Liver (tissue), 9 donors: ENCODE results near the gene MYL10. TPM values are rescaled to one million over a fixed set of nuclear protein-coding genes. Genes with fewer than 3 reads are reported as not detected.

Experiments
- DNase-seq: peaks from one replicate; pipeline ENCODE4 v3.0.0-alpha.2; 2017; ENCODE audit warnings: low spot score
- H3K27ac ChIP-seq, 2 donors: one replicate each; pipeline ENCODE4 v1.7.0; 2013; ENCODE audit warnings: inconsistent platforms in 2 of 2, low read length in 2 of 2, control low read depth in 1 of 2, low read depth in 1 of 2, mild to moderate bottlenecking in 1 of 2
- H3K27me3 ChIP-seq, 4 donors: one replicate each; pipeline versions ENCODE4 v1.6.1 to v1.7.0; 2013; ENCODE audit warnings: low read length in 3 of 4, inconsistent platforms in 1 of 4, mild to moderate bottlenecking in 1 of 4, moderate library complexity in 1 of 4; ENCODE audit not compliant: control insufficient read depth in 4 of 4, insufficient read depth in 4 of 4
- H3K36me3 ChIP-seq, 4 donors: one replicate each; pipeline versions ENCODE4 v1.6.1 to v1.7.0; 2013; ENCODE audit warnings: low read length in 3 of 4, mild to moderate bottlenecking in 3 of 4, low read depth in 1 of 4, moderate library complexity in 1 of 4; ENCODE audit not compliant: control insufficient read depth in 4 of 4, insufficient read depth in 3 of 4
- H3K4me1 ChIP-seq, 4 donors: one replicate each; pipeline versions ENCODE4 v1.6.1 to v1.7.0; 2013; ENCODE audit warnings: low read length in 3 of 4, mild to moderate bottlenecking in 3 of 4, moderate library complexity in 1 of 4; ENCODE audit not compliant: control insufficient read depth in 4 of 4, insufficient read depth in 4 of 4
- H3K4me3 ChIP-seq, 3 donors: one replicate each; pipeline versions ENCODE4 v1.6.1 to v1.7.0; 2013; ENCODE audit warnings: low read length in 3 of 3, control low read depth in 1 of 3, low read depth in 1 of 3, mild to moderate bottlenecking in 1 of 3
- H3K9ac ChIP-seq, 2 donors: one replicate each; pipeline ENCODE4 v1.7.0; 2013; ENCODE audit warnings: low read length in 2 of 2, mild to moderate bottlenecking in 2 of 2, moderate library complexity in 2 of 2, control low read depth in 1 of 2, low read depth in 1 of 2
- H3K9me3 ChIP-seq, 4 donors: one replicate each; pipeline versions ENCODE4 v1.6.1 to v1.7.0; 2013; ENCODE audit warnings: low read length in 3 of 4; ENCODE audit not compliant: control insufficient read depth in 4 of 4
- EGR1 ChIP-seq, 2 donors: IDR thresholded peaks; 2 replicates each; pipeline ENCODE4 v1.6.1; 2016 to 2018; ENCODE audit warnings: antibody characterized with exemption in 2 of 2, low read depth in 2 of 2
- FOXA1 ChIP-seq: IDR thresholded peaks from 2 replicates; pipeline ENCODE4 v1.6.1; 2016; ENCODE audit warnings: antibody characterized with exemption
- FOXA2 ChIP-seq: IDR thresholded peaks from 2 replicates; pipeline ENCODE4 v1.6.1; 2016; ENCODE audit warnings: antibody characterized with exemption
- GABPA ChIP-seq, 2 donors: IDR thresholded peaks in 1 of 2; conservative IDR thresholded peaks in 1 of 2; 2 replicates each; pipeline ENCODE4 v1.6.1; 2016; ENCODE audit warnings: antibody characterized with exemption in 2 of 2, mild to moderate bottlenecking in 1 of 2, moderate library complexity in 1 of 2
- HNF4A ChIP-seq, 2 donors: conservative IDR thresholded peaks; 2 replicates each; pipeline ENCODE4 v1.6.1; 2016; ENCODE audit warnings: antibody characterized with exemption in 2 of 2, mild to moderate bottlenecking in 2 of 2
- HNF4G ChIP-seq: IDR thresholded peaks from 2 replicates; pipeline ENCODE4 v1.6.1; 2016; ENCODE audit warnings: antibody characterized with exemption
- JUND ChIP-seq, 2 donors: IDR thresholded peaks; 2 replicates each; pipeline ENCODE4 v1.6.1; 2016; ENCODE audit warnings: antibody characterized with exemption in 2 of 2
- NR2F2 ChIP-seq: IDR thresholded peaks from 2 replicates; pipeline ENCODE4 v1.6.1; 2016; ENCODE audit warnings: antibody characterized with exemption
- RXRA ChIP-seq, 2 donors: IDR thresholded peaks; 2 replicates each; pipeline ENCODE4 v1.6.1; 2017 to 2018; ENCODE audit warnings: antibody characterized with exemption in 2 of 2, mild to moderate bottlenecking in 1 of 2
- SP1 ChIP-seq: IDR thresholded peaks from 2 replicates; pipeline ENCODE4 v1.6.1; 2018; ENCODE audit warnings: antibody characterized with exemption, mild to moderate bottlenecking
- TAF1 ChIP-seq: conservative IDR thresholded peaks from 2 replicates; pipeline ENCODE4 v1.6.1; 2016; ENCODE audit warnings: antibody characterized with exemption, mild to moderate bottlenecking
- YY1 ChIP-seq: IDR thresholded peaks from 2 replicates; pipeline ENCODE4 v1.6.1; 2016; ENCODE audit warnings: antibody characterized with exemption, mild to moderate bottlenecking
- WGBS: extraction: QIAGEN DNeasy Blood & Tissue Kit; methylation state at CpG from one replicate; pipeline ENCODE4 v1.1.7; 2013; 5-methylcytosine and 5-hydroxymethylcytosine counted together
- polyA plus RNA-seq, 2 donors: library from polyadenylated mRNA; stranded (reverse) in 1 of 2; unstranded in 1 of 2; fragments of 200-250 nt in 1 of 2; fragments of >200 nt in 1 of 2; fragmentation: Nextera tagmentation in 1 of 2; extraction: Ambion mirVana in 1 of 2; gene quantifications; one replicate each; pipeline versions ENCODE4 v1.2.1 to v1.2.3, GENCODE V29; 2013 to 2015
- total RNA-seq, 2 donors: library from RNA; depleted of rRNA; stranded (reverse); fragments of >200 nt; gene quantifications; one replicate each; pipeline ENCODE4 v1.2.3, GENCODE V29; 2014
- TF ChIP-seq, protein P1 (sequence below): IDR thresholded peaks from 2 replicates; pipeline ENCODE4 v1.6.1; 2016; ENCODE audit warnings: antibody characterized with exemption
- TF ChIP-seq, protein P2 (sequence below): fragments of 150-350 bp; IDR thresholded peaks from 2 replicates; pipeline ENCODE4 v1.5.1; 2017; ENCODE audit warnings: improper control_type of control experiment, low read depth, low read length; ENCODE audit not compliant: missing input control
- TF ChIP-seq, protein P3 (sequence below): IDR thresholded peaks from 2 replicates; pipeline ENCODE4 v1.6.1; 2016; ENCODE audit warnings: antibody characterized with exemption
- TF ChIP-seq, protein P4 (sequence below): IDR thresholded peaks from 2 replicates; pipeline ENCODE4 v1.6.1; 2016; ENCODE audit warnings: antibody characterized with exemption, mild to moderate bottlenecking
- donor health status: healthy.
- donor health status: healthy.
- donor health status: healthy.
- donor health status: healthy.
- donor health status: healthy.

The MYL10 gene
- total and polyA plus RNA-seq, 4 donors = not detected

DNA sequence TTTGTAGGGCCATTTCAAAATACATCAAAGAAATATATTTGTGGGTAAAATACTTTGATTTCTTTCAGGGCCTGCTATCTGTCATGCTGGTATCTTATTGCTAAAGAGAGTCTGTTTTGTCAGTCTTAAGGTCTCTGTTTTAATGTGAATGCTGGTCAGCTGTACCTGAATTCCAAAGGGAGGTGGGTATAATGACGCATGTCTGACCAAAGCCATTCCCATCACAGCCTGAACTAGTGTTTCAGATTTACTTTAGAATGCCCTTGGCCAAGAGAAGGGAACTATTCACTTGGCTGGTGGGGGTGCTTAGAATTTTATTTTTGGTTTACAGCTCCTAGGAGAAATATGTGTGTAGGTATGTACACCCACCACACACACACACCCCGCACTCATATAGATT lies 30.6 kb upstream of the MYL10 start:
- no peak for DNase-seq
- Histone ChIP-seq H3K27me3 (no peaks in the 10 kb centered on the region), H3K9me3 (no peaks in the 10 kb centered on the region), H3K27ac (no peak overlapping the region), H3K4me3 (no peak overlapping the region), H3K4me1 (no peaks in the 10 kb centered on the region), H3K36me3 (no peaks in the 10 kb centered on the region), H3K9ac (no peak overlapping the region)
- TF ChIP-seq, protein P1, sequence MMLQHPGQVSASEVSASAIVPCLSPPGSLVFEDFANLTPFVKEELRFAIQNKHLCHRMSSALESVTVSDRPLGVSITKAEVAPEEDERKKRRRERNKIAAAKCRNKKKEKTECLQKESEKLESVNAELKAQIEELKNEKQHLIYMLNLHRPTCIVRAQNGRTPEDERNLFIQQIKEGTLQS = no peak
- TF ChIP-seq HNF4A (conservative IDR thresholded peaks at IDR 0.05) (no peak), RXRA (IDR thresholded peaks at IDR 0.05) (no peak), FOXA1 (no peak), GABPA (IDR thresholded peaks at IDR 0.05 in 1 of 2, conservative IDR thresholded peaks at IDR 0.05 in 1 of 2) (no peak), YY1 (no peak), JUND (IDR thresholded peaks at IDR 0.05) (no peak), SP1 (no peak), EGR1 (IDR thresholded peaks at IDR 0.05; ENCODE audit: low read depth in 2 of 2) (no peak), FOXA2 (no peak)
- TF ChIP-seq, protein P2, sequence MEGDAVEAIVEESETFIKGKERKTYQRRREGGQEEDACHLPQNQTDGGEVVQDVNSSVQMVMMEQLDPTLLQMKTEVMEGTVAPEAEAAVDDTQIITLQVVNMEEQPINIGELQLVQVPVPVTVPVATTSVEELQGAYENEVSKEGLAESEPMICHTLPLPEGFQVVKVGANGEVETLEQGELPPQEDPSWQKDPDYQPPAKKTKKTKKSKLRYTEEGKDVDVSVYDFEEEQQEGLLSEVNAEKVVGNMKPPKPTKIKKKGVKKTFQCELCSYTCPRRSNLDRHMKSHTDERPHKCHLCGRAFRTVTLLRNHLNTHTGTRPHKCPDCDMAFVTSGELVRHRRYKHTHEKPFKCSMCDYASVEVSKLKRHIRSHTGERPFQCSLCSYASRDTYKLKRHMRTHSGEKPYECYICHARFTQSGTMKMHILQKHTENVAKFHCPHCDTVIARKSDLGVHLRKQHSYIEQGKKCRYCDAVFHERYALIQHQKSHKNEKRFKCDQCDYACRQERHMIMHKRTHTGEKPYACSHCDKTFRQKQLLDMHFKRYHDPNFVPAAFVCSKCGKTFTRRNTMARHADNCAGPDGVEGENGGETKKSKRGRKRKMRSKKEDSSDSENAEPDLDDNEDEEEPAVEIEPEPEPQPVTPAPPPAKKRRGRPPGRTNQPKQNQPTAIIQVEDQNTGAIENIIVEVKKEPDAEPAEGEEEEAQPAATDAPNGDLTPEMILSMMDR = no peak
- 84% methylated on average over 2 of the region's 2 CpGs for WGBS

DNA sequence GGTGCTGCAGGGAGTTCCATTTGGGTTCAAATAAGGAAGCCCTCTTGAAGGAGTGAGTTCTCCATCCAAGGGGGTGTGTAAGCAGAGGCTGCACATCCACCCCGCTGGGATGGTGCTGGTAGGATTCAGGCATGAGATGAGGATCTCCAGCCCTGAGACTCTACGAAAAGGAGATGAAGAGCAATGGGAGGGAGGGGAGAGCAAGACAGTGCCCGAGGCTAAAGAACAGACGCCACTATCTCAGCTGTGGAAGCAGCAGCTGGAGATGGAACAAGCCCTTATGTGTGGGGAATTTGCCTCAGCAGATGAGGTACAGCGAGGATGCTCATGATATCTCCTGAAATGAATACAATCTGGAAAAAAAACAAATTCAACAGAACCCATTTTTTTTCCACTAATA lies 28.1 kb upstream of the MYL10 start:
- Histone ChIP-seq H3K4me3 (no peak overlapping the region), H3K36me3 (no peaks in the 10 kb centered on the region), H3K4me1 (no peaks in the 10 kb centered on the region), H3K9ac (no peak overlapping the region), H3K9me3 (no peaks in the 10 kb centered on the region), H3K27ac (no peak overlapping the region), H3K27me3 (no peaks in the 10 kb centered on the region)
- TF ChIP-seq FOXA2 = no peak
- TF ChIP-seq SP1 = no peak
- TF ChIP-seq, protein P3, sequence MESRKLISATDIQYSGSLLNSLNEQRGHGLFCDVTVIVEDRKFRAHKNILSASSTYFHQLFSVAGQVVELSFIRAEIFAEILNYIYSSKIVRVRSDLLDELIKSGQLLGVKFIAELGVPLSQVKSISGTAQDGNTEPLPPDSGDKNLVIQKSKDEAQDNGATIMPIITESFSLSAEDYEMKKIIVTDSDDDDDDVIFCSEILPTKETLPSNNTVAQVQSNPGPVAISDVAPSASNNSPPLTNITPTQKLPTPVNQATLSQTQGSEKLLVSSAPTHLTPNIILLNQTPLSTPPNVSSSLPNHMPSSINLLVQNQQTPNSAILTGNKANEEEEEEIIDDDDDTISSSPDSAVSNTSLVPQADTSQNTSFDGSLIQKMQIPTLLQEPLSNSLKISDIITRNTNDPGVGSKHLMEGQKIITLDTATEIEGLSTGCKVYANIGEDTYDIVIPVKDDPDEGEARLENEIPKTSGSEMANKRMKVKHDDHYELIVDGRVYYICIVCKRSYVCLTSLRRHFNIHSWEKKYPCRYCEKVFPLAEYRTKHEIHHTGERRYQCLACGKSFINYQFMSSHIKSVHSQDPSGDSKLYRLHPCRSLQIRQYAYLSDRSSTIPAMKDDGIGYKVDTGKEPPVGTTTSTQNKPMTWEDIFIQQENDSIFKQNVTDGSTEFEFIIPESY = no peak
- TF ChIP-seq, protein P1 = no peak
- TF ChIP-seq TAF1 = no peak
- TF ChIP-seq, protein P2 = no peak
- TF ChIP-seq JUND (IDR thresholded peaks at IDR 0.05) = no peak
- no peak for TF ChIP-seq HNF4G
- TF ChIP-seq, protein P4, sequence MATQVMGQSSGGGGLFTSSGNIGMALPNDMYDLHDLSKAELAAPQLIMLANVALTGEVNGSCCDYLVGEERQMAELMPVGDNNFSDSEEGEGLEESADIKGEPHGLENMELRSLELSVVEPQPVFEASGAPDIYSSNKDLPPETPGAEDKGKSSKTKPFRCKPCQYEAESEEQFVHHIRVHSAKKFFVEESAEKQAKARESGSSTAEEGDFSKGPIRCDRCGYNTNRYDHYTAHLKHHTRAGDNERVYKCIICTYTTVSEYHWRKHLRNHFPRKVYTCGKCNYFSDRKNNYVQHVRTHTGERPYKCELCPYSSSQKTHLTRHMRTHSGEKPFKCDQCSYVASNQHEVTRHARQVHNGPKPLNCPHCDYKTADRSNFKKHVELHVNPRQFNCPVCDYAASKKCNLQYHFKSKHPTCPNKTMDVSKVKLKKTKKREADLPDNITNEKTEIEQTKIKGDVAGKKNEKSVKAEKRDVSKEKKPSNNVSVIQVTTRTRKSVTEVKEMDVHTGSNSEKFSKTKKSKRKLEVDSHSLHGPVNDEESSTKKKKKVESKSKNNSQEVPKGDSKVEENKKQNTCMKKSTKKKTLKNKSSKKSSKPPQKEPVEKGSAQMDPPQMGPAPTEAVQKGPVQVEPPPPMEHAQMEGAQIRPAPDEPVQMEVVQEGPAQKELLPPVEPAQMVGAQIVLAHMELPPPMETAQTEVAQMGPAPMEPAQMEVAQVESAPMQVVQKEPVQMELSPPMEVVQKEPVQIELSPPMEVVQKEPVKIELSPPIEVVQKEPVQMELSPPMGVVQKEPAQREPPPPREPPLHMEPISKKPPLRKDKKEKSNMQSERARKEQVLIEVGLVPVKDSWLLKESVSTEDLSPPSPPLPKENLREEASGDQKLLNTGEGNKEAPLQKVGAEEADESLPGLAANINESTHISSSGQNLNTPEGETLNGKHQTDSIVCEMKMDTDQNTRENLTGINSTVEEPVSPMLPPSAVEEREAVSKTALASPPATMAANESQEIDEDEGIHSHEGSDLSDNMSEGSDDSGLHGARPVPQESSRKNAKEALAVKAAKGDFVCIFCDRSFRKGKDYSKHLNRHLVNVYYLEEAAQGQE = no peak
- no peak for TF ChIP-seq NR2F2
- no peak for TF ChIP-seq RXRA (IDR thresholded peaks at IDR 0.05)
- WGBS = 78% methylated on average over 5 of the region's 5 CpGs
- DNase-seq = no peak
